HG03066 (cell line): Measurements from ENCODE around the gene KRT37.
"Not testable (repeated sequence)": the region's sequence is repeated elsewhere in the genome, so short reads cannot be mapped to it uniquely, and the experiment has no call there.

Source experiments
- ATAC-seq: cut with Tn5 transposase; IDR thresholded peaks from one replicate; pipeline ENCODE4 v1.9.1; 2021; ENCODE audit warnings: low read depth; ENCODE audit not compliant: unreplicated experiment

The KRT37 gene

GRCh38 chr17:41437769-41438168 is 13.4 kb upstream of the KRT37 start:
- no peak for ATAC-seq

DNA sequence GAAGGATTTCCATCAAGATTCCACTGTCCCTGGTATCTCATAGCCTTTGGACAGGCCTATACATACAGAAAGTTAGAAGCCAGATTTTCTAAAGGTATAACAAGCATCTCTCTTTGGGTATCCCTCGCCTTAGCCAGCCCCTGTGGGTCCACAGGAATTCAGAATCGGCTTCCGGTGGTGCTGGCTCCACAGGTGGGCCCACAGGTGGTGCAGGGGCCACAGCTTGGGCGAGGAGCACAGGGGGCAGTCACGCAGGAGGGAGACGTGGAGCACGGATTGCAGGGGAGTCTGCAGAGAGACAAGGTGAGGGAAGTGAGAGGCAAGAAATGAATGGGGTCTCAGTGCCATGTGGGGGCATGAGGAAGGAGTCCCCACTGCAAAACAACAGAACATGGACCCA is 12.9 kb upstream of the KRT37 start:
- ATAC-seq = no peak

- ATAC-seq = no peak
Observed at GRCh38 chr17:41434415-41434814, 10.0 kb upstream of the KRT37 start.

DNA sequence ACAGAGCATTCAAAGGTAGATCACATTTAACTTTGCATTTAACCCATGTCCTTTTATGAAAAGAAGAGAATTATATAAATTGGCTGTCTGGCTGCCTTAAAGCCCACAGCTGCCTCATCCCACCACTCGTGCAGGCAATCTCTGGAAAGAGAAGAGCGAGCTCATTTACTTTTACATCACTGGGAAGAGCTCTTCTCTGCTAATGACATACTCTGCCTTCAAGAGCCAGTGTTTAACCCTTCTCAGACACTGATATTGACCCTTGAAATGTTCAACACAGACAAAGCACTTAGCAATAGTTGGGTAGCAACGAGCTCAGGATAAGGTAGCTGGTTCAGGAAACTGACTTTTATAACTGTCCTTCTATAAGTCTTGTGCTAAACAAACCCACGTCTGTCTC is 9.6 kb upstream of the KRT37 start:
- no peak for ATAC-seq

DNA sequence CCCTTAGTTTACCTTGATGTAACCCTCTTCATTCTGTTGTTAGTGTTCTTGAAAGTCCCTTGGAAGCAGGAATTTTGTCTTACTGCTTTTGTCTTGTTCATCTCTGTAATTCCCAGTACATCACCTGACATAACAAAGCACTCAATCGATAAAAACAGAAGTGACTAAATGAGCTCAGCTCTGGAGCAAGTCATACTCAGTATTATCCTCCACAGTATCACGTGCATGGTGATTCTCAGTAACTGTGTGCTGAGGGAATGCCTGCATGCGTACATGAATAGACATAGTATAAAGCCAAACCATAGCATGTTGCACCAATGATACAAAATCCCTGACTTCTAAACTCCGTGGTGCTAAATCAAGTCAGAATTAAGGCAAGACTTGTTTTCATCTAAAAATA is 9.2 kb upstream of the KRT37 start:
- ATAC-seq = no peak

- not testable (repeated sequence) for ATAC-seq
Observed at GRCh38 chr17:41430376-41430775, 6.0 kb upstream of the KRT37 start.

DNA sequence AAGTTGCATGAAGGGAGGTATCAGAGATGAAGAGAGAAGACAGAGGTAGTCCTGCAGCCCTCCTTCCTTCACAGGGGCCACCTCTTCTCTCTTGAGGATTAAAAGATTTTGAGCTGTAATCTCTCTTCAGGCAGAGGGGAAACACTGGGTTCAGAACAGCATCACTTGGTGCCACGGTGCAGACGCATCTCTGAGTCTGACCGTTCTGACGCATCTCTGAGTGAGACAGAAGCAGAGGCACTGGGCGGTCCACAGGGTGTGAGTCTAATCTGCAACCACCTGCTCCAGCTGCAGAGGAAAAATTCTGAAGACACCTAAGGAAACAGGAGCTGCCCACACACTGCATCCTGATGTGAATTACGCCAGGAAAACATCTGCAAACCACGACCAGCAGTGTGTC is 5.3 kb upstream of the KRT37 start:
- no peak for ATAC-seq

- no peak for ATAC-seq
Observed at GRCh38 chr17:41428591-41429291, 4.4 kb upstream of the KRT37 start.

DNA sequence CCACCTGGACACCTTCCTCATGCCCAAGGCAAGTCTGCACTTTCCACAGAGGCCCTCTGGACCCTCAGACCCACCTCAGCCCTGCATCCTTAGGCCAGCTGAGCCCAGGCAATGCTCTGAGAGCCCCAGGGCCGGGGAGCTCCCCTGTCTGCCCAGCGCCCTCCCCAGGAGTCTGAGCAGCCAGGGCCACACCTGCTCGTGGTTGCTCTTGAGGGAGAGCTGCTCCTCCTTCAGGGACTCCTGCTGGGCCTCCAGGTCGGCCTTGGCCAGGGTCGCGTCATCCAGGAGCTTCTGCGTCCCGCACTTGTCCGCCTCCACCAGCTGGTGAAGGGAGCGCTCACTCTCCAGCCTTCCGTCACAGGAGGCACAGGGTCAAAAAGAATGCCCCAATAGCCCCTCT is 1.8 kb downstream of the KRT37 start:
- ATAC-seq = not testable (repeated sequence)

DNA sequence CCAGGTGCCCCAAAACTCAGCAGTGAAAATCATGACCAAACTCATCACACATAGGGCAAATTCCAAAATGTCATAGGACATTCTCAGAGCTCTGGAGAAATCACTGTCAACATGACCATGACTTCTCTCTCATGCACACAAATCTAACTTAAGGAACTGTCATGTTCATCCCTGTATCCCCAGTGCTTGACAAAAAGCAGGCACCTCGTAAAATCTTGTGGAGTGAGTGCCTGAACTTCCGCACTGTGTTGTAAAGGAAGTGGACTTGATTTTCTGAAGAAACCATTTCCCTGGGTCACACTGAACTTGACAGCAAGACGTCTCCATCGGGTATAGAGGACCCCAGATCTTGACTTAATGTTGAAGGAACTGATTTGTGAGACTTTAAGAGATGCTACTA is 2.8 kb downstream of the KRT37 start:
- no peak for ATAC-seq

GRCh38 chr17:41421116-41421515 is 3.3 kb downstream of the KRT37 start:
- ATAC-seq = no peak

DNA sequence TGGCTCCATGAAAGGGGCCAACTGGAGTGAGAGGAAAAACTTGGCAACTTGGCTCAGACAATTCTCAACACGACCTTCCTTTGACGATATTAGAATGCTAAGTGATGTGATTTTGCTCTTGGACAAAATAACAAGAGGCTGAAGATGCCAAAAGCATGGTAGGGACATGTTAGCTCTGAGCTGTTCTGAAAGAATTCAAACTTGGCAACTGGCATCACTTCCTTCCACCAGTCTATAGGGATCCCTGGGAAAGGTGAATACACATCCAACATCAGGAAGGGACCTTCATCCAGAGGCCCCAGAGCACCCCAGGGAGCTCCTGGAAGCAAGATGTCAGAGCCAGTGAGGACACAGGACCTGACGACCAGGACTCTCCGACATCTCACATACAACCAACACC is 4.3 kb downstream of the KRT37 start:
- ATAC-seq = no peak

- no peak for ATAC-seq
Observed at GRCh38 chr17:41419716-41420115, 4.7 kb downstream of the KRT37 start.

- no peak for ATAC-seq
Observed at GRCh38 chr17:41418116-41418860, 6.1 kb downstream of the KRT37 start.

GRCh38 chr17:41417576-41418015 is 6.8 kb downstream of the KRT37 start:
- no peak for ATAC-seq

GRCh38 chr17:41417127-41417526 is 7.3 kb downstream of the KRT37 start:
- no peak for ATAC-seq

DNA sequence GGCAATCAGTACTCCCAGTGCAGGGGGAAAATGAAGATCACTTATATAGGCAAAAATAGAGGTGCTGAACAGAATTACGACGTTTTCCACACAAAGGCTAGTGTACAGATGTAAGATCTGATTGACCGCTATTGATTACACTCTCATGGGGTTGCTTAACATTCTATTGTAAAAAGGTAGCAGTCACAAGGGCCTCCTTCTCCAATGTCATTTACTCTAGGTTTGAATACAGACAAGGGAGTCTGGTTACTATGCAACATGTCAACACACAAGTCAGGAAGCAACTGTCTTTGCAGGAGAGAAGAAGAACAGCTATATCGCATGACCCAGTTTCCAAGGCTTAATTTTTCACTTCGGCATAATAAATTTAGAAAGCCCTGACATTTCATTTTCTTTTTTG is 7.9 kb downstream of the KRT37 start:
- ATAC-seq = no peak

DNA sequence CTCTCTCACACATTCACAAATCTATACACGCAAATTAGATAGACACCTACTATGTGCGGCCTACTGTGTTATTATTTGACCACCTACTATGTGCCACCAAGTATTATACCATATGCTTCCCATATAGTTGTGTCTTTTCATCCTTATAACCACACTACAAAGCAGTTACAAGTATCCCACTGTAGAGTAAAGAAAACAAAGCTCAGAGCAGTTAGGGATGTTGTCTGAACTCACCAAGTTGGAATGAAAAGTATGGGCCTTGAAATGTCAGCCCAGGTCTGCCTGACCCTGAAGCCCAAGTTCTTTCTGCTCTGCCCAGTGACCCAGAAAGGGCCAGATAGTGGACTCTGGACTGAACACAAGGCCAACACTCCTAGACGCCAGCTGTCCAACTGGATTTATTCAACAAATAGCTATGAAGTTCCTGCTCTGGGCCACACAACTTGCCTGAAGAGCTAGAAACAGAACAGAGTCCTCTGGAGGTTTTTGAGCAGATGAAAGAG is 8.5 kb downstream of the KRT37 start:
- no peak for ATAC-seq

DNA sequence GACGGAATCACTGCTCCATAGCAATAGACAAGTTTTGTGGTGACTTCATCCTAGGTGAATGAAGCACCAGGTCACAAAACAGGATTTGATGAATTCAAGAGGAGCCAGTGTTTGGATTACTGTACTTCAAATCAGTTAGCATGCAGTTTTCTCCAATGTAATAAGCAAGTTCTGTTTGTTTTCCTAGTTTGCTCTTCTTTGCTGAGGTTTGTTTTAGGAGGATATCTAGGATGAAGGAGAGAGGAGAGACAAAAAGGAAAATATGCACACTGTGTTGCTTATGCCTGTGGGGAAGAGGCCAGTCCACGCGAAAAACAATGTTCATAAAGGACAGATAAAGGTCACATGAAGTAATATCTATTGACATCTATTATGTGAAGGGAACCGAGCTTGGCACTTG is 9.0 kb downstream of the KRT37 start:
- no peak for ATAC-seq

- ATAC-seq = no peak
Observed at GRCh38 chr17:41413982-41414381, 10.4 kb downstream of the KRT37 start.

GRCh38 chr17:41413353-41413957 is 10.9 kb downstream of the KRT37 start:
- no peak for ATAC-seq
